ENCODE results near the gene GRK1. TPM values are rescaled to one million over a fixed set of nuclear protein-coding genes. Genes with fewer than 3 reads are reported as not detected.

Gene GRK1
- total RNA-seq, 2 experiments from 2014 or later = not detected

DNA sequence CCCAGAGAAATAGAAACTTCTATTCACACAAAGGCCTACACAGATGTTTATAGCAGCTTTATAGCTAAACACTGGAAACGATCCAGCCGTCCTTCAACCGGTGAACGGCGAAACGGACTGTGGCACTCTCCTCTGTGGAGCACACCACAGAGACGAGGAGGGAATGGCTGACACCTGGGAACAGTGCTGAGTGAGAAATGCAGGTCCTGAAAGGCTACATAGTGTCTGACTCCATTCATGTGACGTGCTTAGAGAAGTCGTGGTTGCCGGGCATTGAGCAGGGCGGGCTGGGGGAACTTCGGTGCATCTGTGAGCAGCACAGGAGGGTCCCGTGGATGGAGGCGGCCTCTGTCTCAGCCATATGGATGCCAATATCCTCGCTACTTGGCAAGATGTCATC is 3.1 kb upstream of the GRK1 start:
- intact Hi-C loops (cut with DNase I, micrococcal nuclease) = no loop called here

DNA sequence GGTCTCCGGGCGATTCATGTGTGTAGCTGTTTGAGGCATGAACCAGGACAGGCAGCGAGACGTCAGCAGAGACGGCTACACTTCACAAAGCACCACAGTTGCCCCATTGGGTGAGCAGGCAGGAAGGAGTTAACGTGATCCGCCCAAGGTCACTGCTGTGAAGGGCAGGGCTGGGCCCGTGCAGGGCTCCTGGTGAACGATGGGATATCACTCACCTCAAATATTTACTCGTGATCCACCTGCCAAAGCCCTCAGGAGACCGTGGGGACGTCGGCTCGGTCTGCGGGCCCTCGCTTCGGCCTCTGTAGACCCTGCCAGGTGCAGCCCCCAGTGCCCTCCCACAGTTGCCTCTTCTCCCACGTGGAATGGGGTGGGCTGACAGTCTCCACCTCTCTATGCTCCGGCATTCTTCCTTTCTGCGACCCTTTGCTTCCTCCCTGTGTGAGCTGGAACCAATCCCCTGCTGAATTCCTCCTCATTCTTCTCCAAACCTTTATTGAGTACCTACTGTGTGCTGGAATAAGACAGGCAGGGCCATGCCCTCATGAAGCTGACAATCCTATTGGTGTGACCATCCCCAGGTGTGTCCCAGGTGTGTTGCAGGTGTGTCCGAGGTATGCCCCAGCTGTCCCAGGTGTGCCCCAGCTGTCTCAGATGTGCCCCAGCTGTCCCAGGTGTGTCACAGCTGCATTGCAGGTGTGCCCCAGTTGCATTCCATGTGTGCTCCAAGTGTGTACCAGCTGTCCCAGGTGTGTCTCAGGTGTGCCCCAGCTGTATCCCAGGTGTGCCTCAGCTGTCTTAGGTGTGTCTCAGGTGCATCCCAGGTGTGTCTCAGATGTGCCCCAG is 2.0 kb upstream of the GRK1 start:
- peak in 1 of 14 experiments; percentile 26 for DNase-seq
- no peaks in the 10 kb centered on the region for H3K4me1 ChIP-seq (ENCODE audit: insufficient read depth, low read length)
- no peaks in the 10 kb centered on the region for H3K27me3 Mint-ChIP-seq

More for the DNA sequence above, 3.1 kb upstream of the GRK1 start:
- ATAC-seq (ENCODE audit: poor library complexity) (no peak), DNase-seq (peak in 1 of 14 experiments; percentile 27)
- Histone ChIP-seq H3K27me3 (ENCODE audit: control insufficient read depth in 1 of 2, insufficient read depth in 2 of 2, low read length in 2 of 2) (peaks cover 0 to 3% of the 10 kb centered on the region in 2 experiments), H3K36me3 (ENCODE audit: insufficient read depth, low read length) (no peaks in the 10 kb centered on the region), H3K4me3 (ENCODE audit: low read length) (no peak overlapping the region), H3K4me1 (ENCODE audit: insufficient read depth, low read length) (no peaks in the 10 kb centered on the region), H3K27ac (ENCODE audit: low read depth in 1 of 2, low read length in 2 of 2) (no peak overlapping the region), H3K9me3 (ENCODE audit: control insufficient read depth in 1 of 2, insufficient read depth in 1 of 2, low read length in 2 of 2) (peaks cover 7 to 9% of the 10 kb centered on the region in 2 experiments)
- Mint-ChIP-seq H3K4me1 (ENCODE audit: low read depth) (peaks cover 4% of the 10 kb centered on the region), H3K36me3 (ENCODE audit: low read depth) (no peaks in the 10 kb centered on the region), H3K9me3 (peaks cover 11% of the 10 kb centered on the region), H3K4me3 (no peak overlapping the region), H3K27me3 (no peaks in the 10 kb centered on the region), H3K27ac (no peak overlapping the region)
- ChIA-PET CTCF (no interaction called here), POLR2A (no interaction called here)
- TF ChIP-seq, protein P1, sequence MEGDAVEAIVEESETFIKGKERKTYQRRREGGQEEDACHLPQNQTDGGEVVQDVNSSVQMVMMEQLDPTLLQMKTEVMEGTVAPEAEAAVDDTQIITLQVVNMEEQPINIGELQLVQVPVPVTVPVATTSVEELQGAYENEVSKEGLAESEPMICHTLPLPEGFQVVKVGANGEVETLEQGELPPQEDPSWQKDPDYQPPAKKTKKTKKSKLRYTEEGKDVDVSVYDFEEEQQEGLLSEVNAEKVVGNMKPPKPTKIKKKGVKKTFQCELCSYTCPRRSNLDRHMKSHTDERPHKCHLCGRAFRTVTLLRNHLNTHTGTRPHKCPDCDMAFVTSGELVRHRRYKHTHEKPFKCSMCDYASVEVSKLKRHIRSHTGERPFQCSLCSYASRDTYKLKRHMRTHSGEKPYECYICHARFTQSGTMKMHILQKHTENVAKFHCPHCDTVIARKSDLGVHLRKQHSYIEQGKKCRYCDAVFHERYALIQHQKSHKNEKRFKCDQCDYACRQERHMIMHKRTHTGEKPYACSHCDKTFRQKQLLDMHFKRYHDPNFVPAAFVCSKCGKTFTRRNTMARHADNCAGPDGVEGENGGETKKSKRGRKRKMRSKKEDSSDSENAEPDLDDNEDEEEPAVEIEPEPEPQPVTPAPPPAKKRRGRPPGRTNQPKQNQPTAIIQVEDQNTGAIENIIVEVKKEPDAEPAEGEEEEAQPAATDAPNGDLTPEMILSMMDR (IDR thresholded peaks at IDR 0.05) = no peak

DNA sequence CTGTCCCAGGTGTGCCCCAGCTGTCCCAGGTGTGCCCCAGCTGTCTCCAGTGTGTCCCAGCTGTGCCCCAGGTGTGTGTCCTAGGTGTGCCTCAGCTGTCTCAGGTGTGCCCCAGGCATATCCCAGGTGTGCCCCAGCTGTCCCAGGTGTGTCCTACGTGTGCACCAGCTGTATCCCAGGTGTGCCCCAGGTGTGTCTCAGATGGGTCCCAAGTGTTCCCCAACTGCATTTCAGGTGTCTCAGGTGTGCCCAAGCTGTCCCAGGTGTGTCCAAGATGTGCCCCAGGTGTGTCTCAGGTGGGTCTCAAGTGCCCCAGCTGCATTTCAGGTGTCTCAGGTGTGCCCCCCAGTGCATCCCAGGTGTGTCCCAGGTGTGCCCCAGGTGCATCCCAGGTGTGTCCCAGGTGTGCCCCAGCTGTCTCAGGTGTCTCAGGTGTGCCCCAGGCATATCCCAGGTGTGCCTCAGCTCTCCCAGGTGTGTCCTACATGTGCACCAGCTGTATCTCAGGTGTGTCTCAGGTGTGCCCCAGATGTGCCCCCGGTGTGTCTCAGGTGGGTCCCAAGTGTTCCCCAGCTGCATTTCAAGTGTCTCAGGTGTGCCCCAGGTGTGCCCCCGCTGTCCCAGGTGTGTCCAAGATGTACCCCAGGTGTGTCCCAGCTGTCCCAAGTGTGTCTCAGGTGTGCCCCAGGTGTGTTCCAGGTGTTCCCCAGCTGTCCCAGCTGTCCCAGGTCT is 1.3 kb upstream of the GRK1 start:
- H3K27ac Mint-ChIP-seq = no peak overlapping the region
- TF ChIP-seq, protein P1 (IDR thresholded peaks at IDR 0.05) = no peak
- H3K4me3 Mint-ChIP-seq = no peak overlapping the region
- no peaks in the 10 kb centered on the region for H3K36me3 Mint-ChIP-seq (ENCODE audit: low read depth)
- Histone ChIP-seq H3K27ac (ENCODE audit: low read depth in 1 of 2, low read length in 2 of 2) (no peak overlapping the region), H3K4me1 (ENCODE audit: insufficient read depth, low read length) (no peaks in the 10 kb centered on the region), H3K27me3 (ENCODE audit: control insufficient read depth in 1 of 2, insufficient read depth in 2 of 2, low read length in 2 of 2) (peaks cover 0 to 3% of the 10 kb centered on the region in 2 experiments), H3K36me3 (ENCODE audit: insufficient read depth, low read length) (no peaks in the 10 kb centered on the region), H3K9me3 (ENCODE audit: control insufficient read depth in 1 of 2, insufficient read depth in 1 of 2, low read length in 2 of 2) (peaks cover 5 to 9% of the 10 kb centered on the region in 2 experiments), H3K4me3 (ENCODE audit: low read length) (no peak overlapping the region)
- ChIA-PET POLR2A (no interaction called here), CTCF (no interaction called here)
- H3K27me3 Mint-ChIP-seq = no peaks in the 10 kb centered on the region
- H3K9me3 Mint-ChIP-seq = peaks cover 10% of the 10 kb centered on the region
- peaks cover 5% of the 10 kb centered on the region for H3K4me1 Mint-ChIP-seq (ENCODE audit: low read depth)
- DNase-seq (peak in 2 of 14 experiments; percentile 11 to 23), ATAC-seq (ENCODE audit: poor library complexity) (no peak)
- intact Hi-C loops (cut with DNase I, micrococcal nuclease) = no loop called here

More for the DNA sequence above, 2.0 kb upstream of the GRK1 start:
- ChIA-PET POLR2A (no interaction called here), CTCF (no interaction called here)
- peaks cover 5% of the 10 kb centered on the region for H3K4me1 Mint-ChIP-seq (ENCODE audit: low read depth)
- H3K27ac Mint-ChIP-seq = no peak overlapping the region
- TF ChIP-seq, protein P1 (IDR thresholded peaks at IDR 0.05) = no peak
- Histone ChIP-seq H3K27me3 (ENCODE audit: control insufficient read depth in 1 of 2, insufficient read depth in 2 of 2, low read length in 2 of 2) (peaks cover 0 to 3% of the 10 kb centered on the region in 2 experiments), H3K27ac (ENCODE audit: low read depth in 1 of 2, low read length in 2 of 2) (no peak overlapping the region), H3K4me3 (ENCODE audit: low read length) (no peak overlapping the region), H3K9me3 (ENCODE audit: control insufficient read depth in 1 of 2, insufficient read depth in 1 of 2, low read length in 2 of 2) (peaks cover 7 to 9% of the 10 kb centered on the region in 2 experiments), H3K36me3 (ENCODE audit: insufficient read depth, low read length) (no peaks in the 10 kb centered on the region)
- H3K9me3 Mint-ChIP-seq = peaks cover 11% of the 10 kb centered on the region
- H3K4me3 Mint-ChIP-seq = no peak overlapping the region
- intact Hi-C loops (cut with DNase I, micrococcal nuclease) = no loop called here
- no peak for ATAC-seq (ENCODE audit: poor library complexity)
- H3K36me3 Mint-ChIP-seq (ENCODE audit: low read depth) = no peaks in the 10 kb centered on the region
